Upper lobe of left lung (tissue), 4 donors: ENCODE results near the gene PTPRM.

Experiments
- EP300 ChIP-seq, 4 donors: sonication (generic); formaldehyde crosslinking; IDR thresholded peaks; one replicate each; pipeline ENCODE4 v1.5.1; 2017; ENCODE audit warnings: antibody characterized with exemption in 4 of 4, control low read depth in 2 of 4
- TF ChIP-seq, protein P1 (sequence below), 6 experiments: fragments of 450-650 bp in 4 of 6; fragments of 200-600 bp in 2 of 6; sonication (generic) in 2 of 6; IDR thresholded peaks; one replicate each; pipeline ENCODE4 v1.5.1; 2016 to 2019; ENCODE audit warnings: antibody characterized with exemption in 6 of 6

DNA sequence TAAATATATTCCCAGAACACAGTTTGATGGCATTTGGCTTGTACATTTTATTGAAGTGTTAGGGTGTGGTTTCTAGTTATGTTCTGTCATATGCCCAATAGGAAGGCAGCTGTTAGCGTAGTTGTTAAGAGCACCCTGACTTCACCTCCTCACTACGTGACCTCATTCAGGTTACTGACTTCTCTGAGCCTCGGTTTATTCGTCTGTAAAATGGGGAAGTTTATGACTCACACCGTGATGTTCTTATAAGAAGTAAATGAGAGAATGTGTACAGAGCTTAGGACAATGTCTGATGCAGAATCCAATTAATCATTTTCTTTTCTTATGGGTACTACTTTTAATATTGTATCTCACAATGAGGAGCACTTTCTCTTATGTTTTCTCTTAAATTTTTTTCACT is 226.0 kb downstream of the PTPRM start:
- TF ChIP-seq, protein P1, sequence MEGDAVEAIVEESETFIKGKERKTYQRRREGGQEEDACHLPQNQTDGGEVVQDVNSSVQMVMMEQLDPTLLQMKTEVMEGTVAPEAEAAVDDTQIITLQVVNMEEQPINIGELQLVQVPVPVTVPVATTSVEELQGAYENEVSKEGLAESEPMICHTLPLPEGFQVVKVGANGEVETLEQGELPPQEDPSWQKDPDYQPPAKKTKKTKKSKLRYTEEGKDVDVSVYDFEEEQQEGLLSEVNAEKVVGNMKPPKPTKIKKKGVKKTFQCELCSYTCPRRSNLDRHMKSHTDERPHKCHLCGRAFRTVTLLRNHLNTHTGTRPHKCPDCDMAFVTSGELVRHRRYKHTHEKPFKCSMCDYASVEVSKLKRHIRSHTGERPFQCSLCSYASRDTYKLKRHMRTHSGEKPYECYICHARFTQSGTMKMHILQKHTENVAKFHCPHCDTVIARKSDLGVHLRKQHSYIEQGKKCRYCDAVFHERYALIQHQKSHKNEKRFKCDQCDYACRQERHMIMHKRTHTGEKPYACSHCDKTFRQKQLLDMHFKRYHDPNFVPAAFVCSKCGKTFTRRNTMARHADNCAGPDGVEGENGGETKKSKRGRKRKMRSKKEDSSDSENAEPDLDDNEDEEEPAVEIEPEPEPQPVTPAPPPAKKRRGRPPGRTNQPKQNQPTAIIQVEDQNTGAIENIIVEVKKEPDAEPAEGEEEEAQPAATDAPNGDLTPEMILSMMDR (IDR thresholded peaks at IDR 0.05), result no peak
- no peak for TF ChIP-seq EP300 (IDR thresholded peaks at IDR 0.05)
